Measurements from ENCODE around the gene DVL2. TPM values are rescaled to one million over a fixed set of nuclear protein-coding genes. Genes with fewer than 3 reads are reported as not detected.
A peak's percentile ranks its signal among the peaks of the same experiment; 100 is the strongest.

Gene DVL2
- total RNA-seq, 1 experiment from 2014 or later = 67.3 TPM

DNA sequence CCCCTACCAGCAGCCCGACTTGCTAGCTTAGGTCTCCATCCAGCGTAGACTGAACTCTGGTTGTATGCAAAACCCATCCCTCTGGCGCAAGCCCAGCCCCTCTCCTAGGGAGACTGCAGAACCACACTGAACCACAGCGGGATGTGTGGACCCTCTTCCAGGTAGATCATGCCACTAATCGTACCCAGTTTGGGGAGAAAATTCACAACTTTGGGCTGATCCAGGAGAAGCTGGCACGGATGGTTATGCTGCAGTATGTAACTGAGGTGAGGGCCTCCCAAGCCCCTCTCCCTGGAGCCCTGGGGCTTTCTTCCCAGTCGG is 11.4 kb downstream of the DVL2 start:
- POLR2A ChIA-PET = no interaction called here
- DNase-seq (ENCODE audit: low spot score) = peak; percentile 15
- Mint-ChIP-seq H3K4me3 (no peak overlapping the region), H3K27me3 (ENCODE audit: low read depth) (peaks cover 4% of the 10 kb centered on the region; the same call in 1 of the 2 replicates), H3K4me1 (peaks cover 27% of the 10 kb centered on the region), H3K9me3 (no peaks in the 10 kb centered on the region), H3K36me3 (peaks cover 20% of the 10 kb centered on the region), H3K27ac (no peak overlapping the region)
- TF ChIP-seq NFATC4 (CRISPR knock-in tag; IDR thresholded peaks at IDR 0.05) (no peak), ESRRA (CRISPR knock-in tag; IDR thresholded peaks at IDR 0.05; ENCODE audit: borderline replicate concordance) (no peak), ELF4 (CRISPR knock-in tag; IDR thresholded peaks at IDR 0.05; ENCODE audit: low read depth) (no peak), ZNF138 (CRISPR knock-in tag; conservative IDR thresholded peaks at IDR 0.05) (no peak), GTF2I (CRISPR knock-in tag; conservative IDR thresholded peaks at IDR 0.05) (no peak), RELA (CRISPR knock-in tag; IDR thresholded peaks at IDR 0.05; ENCODE audit: borderline replicate concordance) (no peak), CBFB (CRISPR knock-in tag; IDR thresholded peaks at IDR 0.05; ENCODE audit: low read depth) (no peak)
- TF ChIP-seq, protein P1, sequence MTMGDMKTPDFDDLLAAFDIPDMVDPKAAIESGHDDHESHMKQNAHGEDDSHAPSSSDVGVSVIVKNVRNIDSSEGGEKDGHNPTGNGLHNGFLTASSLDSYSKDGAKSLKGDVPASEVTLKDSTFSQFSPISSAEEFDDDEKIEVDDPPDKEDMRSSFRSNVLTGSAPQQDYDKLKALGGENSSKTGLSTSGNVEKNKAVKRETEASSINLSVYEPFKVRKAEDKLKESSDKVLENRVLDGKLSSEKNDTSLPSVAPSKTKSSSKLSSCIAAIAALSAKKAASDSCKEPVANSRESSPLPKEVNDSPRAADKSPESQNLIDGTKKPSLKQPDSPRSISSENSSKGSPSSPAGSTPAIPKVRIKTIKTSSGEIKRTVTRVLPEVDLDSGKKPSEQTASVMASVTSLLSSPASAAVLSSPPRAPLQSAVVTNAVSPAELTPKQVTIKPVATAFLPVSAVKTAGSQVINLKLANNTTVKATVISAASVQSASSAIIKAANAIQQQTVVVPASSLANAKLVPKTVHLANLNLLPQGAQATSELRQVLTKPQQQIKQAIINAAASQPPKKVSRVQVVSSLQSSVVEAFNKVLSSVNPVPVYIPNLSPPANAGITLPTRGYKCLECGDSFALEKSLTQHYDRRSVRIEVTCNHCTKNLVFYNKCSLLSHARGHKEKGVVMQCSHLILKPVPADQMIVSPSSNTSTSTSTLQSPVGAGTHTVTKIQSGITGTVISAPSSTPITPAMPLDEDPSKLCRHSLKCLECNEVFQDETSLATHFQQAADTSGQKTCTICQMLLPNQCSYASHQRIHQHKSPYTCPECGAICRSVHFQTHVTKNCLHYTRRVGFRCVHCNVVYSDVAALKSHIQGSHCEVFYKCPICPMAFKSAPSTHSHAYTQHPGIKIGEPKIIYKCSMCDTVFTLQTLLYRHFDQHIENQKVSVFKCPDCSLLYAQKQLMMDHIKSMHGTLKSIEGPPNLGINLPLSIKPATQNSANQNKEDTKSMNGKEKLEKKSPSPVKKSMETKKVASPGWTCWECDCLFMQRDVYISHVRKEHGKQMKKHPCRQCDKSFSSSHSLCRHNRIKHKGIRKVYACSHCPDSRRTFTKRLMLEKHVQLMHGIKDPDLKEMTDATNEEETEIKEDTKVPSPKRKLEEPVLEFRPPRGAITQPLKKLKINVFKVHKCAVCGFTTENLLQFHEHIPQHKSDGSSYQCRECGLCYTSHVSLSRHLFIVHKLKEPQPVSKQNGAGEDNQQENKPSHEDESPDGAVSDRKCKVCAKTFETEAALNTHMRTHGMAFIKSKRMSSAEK (CRISPR knock-in tag; IDR thresholded peaks at IDR 0.05; ENCODE audit: borderline replicate concordance) = no peak
- TF ChIP-seq, protein P2, sequence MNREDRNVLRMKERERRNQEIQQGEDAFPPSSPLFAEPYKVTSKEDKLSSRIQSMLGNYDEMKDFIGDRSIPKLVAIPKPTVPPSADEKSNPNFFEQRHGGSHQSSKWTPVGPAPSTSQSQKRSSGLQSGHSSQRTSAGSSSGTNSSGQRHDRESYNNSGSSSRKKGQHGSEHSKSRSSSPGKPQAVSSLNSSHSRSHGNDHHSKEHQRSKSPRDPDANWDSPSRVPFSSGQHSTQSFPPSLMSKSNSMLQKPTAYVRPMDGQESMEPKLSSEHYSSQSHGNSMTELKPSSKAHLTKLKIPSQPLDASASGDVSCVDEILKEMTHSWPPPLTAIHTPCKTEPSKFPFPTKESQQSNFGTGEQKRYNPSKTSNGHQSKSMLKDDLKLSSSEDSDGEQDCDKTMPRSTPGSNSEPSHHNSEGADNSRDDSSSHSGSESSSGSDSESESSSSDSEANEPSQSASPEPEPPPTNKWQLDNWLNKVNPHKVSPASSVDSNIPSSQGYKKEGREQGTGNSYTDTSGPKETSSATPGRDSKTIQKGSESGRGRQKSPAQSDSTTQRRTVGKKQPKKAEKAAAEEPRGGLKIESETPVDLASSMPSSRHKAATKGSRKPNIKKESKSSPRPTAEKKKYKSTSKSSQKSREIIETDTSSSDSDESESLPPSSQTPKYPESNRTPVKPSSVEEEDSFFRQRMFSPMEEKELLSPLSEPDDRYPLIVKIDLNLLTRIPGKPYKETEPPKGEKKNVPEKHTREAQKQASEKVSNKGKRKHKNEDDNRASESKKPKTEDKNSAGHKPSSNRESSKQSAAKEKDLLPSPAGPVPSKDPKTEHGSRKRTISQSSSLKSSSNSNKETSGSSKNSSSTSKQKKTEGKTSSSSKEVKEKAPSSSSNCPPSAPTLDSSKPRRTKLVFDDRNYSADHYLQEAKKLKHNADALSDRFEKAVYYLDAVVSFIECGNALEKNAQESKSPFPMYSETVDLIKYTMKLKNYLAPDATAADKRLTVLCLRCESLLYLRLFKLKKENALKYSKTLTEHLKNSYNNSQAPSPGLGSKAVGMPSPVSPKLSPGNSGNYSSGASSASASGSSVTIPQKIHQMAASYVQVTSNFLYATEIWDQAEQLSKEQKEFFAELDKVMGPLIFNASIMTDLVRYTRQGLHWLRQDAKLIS (CRISPR knock-in tag; IDR thresholded peaks at IDR 0.05; ENCODE audit: borderline replicate concordance) = no peak
- TF ChIP-seq, protein P3, sequence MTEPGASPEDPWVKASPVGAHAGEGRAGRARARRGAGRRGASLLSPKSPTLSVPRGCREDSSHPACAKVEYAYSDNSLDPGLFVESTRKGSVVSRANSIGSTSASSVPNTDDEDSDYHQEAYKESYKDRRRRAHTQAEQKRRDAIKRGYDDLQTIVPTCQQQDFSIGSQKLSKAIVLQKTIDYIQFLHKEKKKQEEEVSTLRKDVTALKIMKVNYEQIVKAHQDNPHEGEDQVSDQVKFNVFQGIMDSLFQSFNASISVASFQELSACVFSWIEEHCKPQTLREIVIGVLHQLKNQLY (CRISPR knock-in tag; IDR thresholded peaks at IDR 0.05) = no peak
- TF ChIP-seq, protein P4, sequence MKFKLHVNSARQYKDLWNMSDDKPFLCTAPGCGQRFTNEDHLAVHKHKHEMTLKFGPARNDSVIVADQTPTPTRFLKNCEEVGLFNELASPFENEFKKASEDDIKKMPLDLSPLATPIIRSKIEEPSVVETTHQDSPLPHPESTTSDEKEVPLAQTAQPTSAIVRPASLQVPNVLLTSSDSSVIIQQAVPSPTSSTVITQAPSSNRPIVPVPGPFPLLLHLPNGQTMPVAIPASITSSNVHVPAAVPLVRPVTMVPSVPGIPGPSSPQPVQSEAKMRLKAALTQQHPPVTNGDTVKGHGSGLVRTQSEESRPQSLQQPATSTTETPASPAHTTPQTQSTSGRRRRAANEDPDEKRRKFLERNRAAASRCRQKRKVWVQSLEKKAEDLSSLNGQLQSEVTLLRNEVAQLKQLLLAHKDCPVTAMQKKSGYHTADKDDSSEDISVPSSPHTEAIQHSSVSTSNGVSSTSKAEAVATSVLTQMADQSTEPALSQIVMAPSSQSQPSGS (CRISPR knock-in tag; IDR thresholded peaks at IDR 0.05; ENCODE audit: borderline replicate concordance, low read depth) = no peak
- CTCF ChIA-PET = interaction anchor here (1.0 kb wide), 2 partner anchors 9 to 73 kb away, joined by 3 to 4 read pairs; no protein-coding TSS in a partner anchor
- ATAC-seq = no peak

DNA sequence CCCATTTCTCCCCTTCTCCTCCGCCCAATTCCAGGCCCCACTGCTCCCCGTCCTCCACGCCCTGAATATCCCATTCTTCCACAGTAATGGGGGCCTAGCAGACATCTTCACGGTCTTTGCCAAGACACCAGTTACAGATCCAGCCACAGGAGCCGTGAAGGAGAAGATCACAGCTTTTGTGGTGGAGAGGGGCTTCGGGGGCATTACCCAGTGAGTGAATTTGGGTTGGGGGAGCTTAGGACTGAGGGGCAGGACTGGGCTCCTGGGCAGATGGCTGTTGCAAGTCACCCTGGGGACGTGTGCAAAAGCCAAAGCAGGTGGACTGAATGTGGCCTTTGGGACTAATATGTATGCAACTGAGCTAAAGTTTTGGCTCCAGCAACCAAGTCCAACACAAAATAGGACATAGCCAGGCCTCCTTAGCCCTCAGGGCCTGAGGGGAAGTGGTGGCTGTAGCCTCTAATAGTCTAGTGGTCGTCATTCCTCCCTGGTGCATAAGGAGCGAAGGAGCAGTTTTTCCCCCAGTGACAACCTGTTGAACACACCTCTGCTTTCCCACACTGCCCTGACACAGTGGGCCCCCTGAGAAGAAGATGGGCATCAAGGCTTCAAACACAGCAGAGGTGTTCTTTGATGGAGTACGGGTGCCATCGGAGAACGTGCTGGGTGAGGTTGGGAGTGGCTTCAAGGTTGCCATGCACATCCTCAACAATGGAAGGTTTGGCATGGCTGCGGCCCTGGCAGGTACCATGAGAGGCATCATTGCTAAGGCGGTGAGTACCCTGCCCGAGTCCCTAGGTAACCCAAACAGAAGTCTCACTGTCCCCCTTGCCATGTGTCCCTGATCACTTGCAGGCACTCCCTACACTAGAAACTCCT is 12.0 kb downstream of the DVL2 start:
- ATAC-seq (no peak), DNase-seq (ENCODE audit: low spot score) (no peak)
- POLR2A ChIA-PET = interaction anchor here (0.7 kb wide), 1 partner anchor 20 kb away, joined by 3 read pairs; the partner anchor contains the start of gene GABARAP
- TF ChIP-seq, protein P5, sequence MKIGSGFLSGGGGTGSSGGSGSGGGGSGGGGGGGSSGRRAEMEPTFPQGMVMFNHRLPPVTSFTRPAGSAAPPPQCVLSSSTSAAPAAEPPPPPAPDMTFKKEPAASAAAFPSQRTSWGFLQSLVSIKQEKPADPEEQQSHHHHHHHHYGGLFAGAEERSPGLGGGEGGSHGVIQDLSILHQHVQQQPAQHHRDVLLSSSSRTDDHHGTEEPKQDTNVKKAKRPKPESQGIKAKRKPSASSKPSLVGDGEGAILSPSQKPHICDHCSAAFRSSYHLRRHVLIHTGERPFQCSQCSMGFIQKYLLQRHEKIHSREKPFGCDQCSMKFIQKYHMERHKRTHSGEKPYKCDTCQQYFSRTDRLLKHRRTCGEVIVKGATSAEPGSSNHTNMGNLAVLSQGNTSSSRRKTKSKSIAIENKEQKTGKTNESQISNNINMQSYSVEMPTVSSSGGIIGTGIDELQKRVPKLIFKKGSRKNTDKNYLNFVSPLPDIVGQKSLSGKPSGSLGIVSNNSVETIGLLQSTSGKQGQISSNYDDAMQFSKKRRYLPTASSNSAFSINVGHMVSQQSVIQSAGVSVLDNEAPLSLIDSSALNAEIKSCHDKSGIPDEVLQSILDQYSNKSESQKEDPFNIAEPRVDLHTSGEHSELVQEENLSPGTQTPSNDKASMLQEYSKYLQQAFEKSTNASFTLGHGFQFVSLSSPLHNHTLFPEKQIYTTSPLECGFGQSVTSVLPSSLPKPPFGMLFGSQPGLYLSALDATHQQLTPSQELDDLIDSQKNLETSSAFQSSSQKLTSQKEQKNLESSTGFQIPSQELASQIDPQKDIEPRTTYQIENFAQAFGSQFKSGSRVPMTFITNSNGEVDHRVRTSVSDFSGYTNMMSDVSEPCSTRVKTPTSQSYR (CRISPR knock-in tag; IDR thresholded peaks at IDR 0.05) = no peak
- TF ChIP-seq ZNF671 (CRISPR knock-in tag; IDR thresholded peaks at IDR 0.05) (no peak), TP53 (CRISPR knock-in tag; IDR thresholded peaks at IDR 0.05) (no peak)
- TF ChIP-seq, protein P6, sequence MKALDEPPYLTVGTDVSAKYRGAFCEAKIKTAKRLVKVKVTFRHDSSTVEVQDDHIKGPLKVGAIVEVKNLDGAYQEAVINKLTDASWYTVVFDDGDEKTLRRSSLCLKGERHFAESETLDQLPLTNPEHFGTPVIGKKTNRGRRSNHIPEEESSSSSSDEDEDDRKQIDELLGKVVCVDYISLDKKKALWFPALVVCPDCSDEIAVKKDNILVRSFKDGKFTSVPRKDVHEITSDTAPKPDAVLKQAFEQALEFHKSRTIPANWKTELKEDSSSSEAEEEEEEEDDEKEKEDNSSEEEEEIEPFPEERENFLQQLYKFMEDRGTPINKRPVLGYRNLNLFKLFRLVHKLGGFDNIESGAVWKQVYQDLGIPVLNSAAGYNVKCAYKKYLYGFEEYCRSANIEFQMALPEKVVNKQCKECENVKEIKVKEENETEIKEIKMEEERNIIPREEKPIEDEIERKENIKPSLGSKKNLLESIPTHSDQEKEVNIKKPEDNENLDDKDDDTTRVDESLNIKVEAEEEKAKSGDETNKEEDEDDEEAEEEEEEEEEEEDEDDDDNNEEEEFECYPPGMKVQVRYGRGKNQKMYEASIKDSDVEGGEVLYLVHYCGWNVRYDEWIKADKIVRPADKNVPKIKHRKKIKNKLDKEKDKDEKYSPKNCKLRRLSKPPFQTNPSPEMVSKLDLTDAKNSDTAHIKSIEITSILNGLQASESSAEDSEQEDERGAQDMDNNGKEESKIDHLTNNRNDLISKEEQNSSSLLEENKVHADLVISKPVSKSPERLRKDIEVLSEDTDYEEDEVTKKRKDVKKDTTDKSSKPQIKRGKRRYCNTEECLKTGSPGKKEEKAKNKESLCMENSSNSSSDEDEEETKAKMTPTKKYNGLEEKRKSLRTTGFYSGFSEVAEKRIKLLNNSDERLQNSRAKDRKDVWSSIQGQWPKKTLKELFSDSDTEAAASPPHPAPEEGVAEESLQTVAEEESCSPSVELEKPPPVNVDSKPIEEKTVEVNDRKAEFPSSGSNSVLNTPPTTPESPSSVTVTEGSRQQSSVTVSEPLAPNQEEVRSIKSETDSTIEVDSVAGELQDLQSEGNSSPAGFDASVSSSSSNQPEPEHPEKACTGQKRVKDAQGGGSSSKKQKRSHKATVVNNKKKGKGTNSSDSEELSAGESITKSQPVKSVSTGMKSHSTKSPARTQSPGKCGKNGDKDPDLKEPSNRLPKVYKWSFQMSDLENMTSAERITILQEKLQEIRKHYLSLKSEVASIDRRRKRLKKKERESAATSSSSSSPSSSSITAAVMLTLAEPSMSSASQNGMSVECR (CRISPR knock-in tag; IDR thresholded peaks at IDR 0.05; ENCODE audit: borderline replicate concordance) = no peak

More for the DNA sequence above, 12.0 kb downstream of the DVL2 start:
- no peak overlapping the region for H3K4me3 Mint-ChIP-seq
- no peaks in the 10 kb centered on the region for H3K9me3 Mint-ChIP-seq
- H3K27me3 Mint-ChIP-seq (ENCODE audit: low read depth) = peaks cover 4% of the 10 kb centered on the region; the same call in 1 of the 2 replicates
- no peak overlapping the region for H3K27ac Mint-ChIP-seq
- H3K36me3 Mint-ChIP-seq = peaks cover 18% of the 10 kb centered on the region
- peaks cover 31% of the 10 kb centered on the region for H3K4me1 Mint-ChIP-seq
- CTCF ChIA-PET = interaction anchor here (1.0 to 4.0 kb wide), 7 partner anchors 8 to 177 kb away, joined by 3 to 36 read pairs (median 4); partner anchors contain the start of genes DVL2 and PHF23
